GM21367 (cell line): Measurements from ENCODE around the gene MORC1.
A peak's percentile ranks its signal among the peaks of the same experiment; 100 is the strongest.

Experiments used
- ATAC-seq: cut with Tn5 transposase; IDR thresholded peaks from one replicate; pipeline ENCODE4 v1.9.1; 2021; ENCODE audit not compliant: unreplicated experiment

MORC1 gene

DNA sequence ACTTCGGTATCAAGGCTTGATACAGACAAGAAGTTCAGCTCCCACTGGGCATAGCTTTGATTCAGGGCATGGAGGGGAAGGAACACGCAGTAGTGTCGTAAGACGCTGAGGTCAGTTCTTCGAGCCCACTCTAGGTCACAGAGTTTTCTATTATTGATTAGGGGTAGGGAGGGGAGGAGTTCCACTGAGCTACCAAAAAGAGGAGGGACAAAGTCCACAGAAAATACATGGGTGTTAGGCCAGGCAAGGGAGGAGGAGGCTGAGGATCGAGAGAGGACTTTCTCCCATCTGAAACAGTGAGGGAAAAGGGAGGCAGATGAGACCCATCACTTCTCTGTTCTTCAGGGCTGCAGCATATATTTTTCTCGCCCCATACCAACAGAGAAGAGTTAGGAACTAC is 89.2 kb downstream of the MORC1 start:
- ATAC-seq = no peak

DNA sequence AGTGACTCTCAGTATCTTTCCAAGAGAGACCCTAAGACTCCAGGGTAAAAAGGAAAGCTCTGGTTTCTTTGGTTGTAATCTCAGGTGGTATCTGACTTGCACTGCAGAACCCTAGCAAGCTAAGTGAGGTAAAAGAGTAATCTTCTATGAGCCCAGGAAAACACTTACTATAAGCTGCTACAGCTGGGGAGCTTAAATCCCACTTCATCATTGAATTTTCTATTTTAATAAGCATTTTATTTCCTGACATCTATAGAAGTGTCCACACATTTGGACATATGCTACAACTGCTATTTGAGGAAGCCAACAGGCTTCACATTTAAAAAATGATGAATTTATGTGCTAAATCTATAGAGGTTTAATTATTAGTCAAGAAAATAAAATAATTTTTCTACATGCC is 91.1 kb downstream of the MORC1 start:
- ATAC-seq = no peak

GRCh38 chr3:109025896-109026295 is 92.0 kb downstream of the MORC1 start:
- ATAC-seq = no peak

DNA sequence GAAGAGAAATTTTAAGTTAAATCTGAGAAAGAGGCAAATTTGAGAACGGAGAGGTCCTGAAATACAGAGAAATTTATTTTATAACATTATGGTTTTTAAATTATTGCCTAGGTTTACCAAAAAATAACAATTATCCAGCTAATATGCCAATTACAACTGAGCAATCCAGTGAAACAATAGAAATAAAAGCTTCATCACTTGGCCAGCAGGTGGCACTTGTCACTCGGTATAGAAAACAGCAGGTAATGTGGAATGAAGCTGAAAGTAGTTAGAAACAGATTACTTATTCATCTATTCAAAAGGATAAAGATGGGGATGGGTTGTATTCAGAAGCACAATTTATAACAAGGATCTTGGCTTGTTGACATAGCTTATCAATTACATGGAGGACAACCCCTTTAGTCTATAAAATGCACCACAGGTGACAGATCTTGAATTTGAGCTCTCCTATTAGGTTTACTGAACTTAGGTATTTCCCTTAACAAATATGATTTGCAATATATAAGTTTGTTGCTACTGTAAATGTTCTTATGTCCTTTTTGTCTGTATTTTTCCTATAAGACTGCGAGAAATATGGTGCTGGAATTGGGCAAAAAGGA is 94.2 kb downstream of the MORC1 start:
- peak; percentile 72 for ATAC-seq

- ATAC-seq = no peak
Observed at GRCh38 chr3:109023167-109023566, 94.8 kb downstream of the MORC1 start.

- ATAC-seq = no peak
Observed at GRCh38 chr3:109021556-109021955, 96.4 kb downstream of the MORC1 start.

GRCh38 chr3:109018828-109019227 is 99.1 kb downstream of the MORC1 start:
- no peak for ATAC-seq

DNA sequence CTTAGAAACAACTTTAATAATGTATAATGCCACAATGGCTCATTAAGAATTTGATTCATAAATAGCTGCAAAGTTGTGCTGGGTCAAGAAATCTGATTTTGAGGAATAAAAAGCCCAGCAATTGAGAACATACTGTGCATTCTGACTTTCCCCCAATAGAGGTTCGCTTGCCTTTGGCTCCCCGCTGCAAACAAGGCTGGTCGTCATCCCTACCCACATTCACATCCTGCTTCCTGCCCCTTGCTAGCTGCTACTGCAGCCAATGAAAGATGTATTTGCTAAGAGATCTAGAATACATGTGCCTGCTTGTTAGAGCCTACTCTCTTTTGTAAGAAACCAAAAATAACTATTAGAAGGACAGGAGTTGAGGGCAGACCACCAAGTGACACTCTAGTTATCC is 112.5 kb downstream of the MORC1 start:
- ATAC-seq = no peak

GRCh38 chr3:108998436-108998835 is 119.5 kb downstream of the MORC1 start:
- no peak for ATAC-seq

GRCh38 chr3:108985844-108986243 is 132.1 kb downstream of the MORC1 start:
- no peak for ATAC-seq

- no peak for ATAC-seq
Observed at GRCh38 chr3:108983051-108983450, 134.9 kb downstream of the MORC1 start.

GRCh38 chr3:108976058-108976457 is 141.9 kb downstream of the MORC1 start:
- ATAC-seq = no peak

GRCh38 chr3:108973019-108973418 is 144.9 kb downstream of the MORC1 start:
- ATAC-seq = no peak

GRCh38 chr3:108972482-108972881 is 145.5 kb downstream of the MORC1 start:
- ATAC-seq = no peak

GRCh38 chr3:108970561-108970960 is 147.4 kb downstream of the MORC1 start:
- ATAC-seq = no peak

DNA sequence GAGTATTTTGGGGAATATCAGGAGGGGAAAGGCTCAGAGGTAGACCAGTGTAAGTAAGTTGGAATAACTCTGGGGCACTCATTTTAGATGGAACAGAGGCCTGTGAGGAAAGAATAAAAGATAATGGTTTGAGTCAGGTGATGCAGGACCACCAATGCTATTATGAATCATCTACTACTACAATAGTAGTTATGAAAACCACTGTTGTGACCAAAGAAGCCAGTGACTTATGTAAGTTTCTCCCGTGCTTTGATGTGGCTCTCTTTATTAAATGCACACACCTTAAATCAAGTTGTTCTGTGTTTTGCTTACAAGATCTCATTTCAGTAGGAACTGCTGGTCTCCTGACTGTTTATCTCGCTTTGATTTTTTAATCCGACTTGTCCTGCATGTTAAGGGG is 151.2 kb downstream of the MORC1 start:
- ATAC-seq = no peak

GRCh38 chr3:108959017-108959416 is 158.9 kb downstream of the MORC1 start:
- no peak for ATAC-seq

DNA sequence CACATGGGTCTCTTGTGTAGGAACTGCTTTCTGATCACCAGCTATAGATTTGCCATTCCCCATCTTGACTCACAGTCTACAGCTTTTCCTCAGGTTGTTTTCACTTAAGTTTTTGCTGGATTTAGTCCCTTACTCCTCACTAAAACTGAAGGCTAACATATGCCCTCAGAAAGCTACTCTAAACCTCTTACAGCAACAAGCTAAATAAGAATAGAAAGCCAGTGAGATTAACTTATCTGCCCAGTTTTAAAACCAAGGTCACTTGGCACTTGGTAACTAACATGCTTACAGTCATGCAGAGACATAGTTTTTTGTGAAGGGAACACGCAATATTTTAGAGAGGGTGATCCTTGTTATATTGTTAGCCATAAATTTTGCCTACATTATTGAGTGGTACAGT is 164.2 kb downstream of the MORC1 start, which contains the start of gene GUCA1C:
TSS of gene GUCA1C (minus strand) at position 180 of the 400 bp plus-strand sequence. CDS start at position 63, 117 bp downstream.
- no peak for ATAC-seq

GRCh38 chr3:108953210-108953609 is 164.7 kb downstream of the MORC1 start:
- no peak for ATAC-seq

DNA sequence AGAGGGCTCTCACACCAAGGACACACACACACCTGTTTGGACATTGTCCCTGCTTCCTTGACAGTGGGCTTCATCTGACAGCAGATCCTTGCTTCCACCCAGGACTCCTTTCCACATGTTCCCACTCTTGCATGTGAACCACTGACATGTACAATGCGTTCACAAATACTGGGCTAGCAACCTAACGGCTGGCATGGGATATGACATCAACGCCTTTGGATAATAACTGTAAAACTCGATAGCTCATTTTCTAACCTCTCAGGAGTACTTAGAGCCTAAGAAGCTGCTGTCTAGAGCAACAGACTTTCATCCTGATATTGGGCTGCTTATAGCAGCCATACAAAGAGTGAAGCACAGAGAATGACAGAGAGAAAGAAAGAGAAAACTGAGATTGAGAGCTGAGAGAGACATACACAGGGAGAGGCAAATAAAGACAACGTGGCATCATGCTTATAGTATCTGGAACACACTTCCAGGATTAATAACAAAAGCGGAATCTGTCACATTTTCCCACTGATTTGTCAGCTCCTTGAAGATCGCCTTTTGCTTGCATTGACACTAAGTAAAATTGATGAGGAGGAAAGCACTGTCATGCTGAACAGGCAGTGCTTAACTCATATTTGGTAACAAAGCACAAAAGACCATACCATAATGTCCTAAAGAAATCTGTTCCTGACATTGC is 166.0 kb downstream of the MORC1 start:
- ATAC-seq = no peak

DNA sequence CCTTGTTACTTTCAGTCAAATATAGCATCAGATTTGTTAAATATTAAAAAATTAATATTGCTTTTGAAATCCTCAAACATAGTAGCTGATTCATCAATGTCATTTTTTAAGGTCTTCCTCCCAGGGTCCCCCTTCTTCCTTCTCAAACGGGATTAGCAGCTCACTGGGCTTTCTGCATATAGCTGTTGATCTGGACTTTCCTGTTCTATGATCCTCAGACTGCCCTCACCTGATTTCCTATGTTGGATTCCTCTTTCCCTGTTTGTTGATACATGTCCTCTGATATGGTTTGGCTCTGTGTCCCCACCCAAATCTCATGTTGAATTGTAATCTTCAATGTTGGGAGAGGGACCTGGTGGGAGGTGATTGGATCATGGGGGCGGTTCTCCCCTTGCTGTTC is 170.1 kb downstream of the MORC1 start:
- ATAC-seq = no peak

- ATAC-seq = no peak
Observed at GRCh38 chr3:108946292-108947285, 171.3 kb downstream of the MORC1 start.
